Activated naive CD4-positive, alpha-beta T cell treated with anti-CD3 and anti-CD28 coated beads, Interleukin-2, amount 50 U/mL, for 72 hours (primary cell): ENCODE results near the gene LTBP3. TPM values are rescaled to one million over a fixed set of nuclear protein-coding genes. Genes with fewer than 3 reads are reported as not detected.

Experiments
- ATAC-seq, 2 donors: fragments of 150-1000 bp; cut with Tn5 transposase; 2 replicates each; pipeline ENCODE4 v1.10.0; 2021; ENCODE audit warnings: mild to moderate bottlenecking in 2 of 2, moderate library complexity in 2 of 2
- DNase-seq, 2 donors: peaks; one replicate each; pipeline ENCODE4 v3.0.0; 2021 to 2022; ENCODE audit warnings: low spot score in 2 of 2
- H3K27ac Mint-ChIP-seq, 2 donors: one replicate each; pipeline ENCODE4 v1.8.0; 2022; ENCODE audit warnings: mild to moderate bottlenecking in 2 of 2, mixed read lengths in 2 of 2
- H3K36me3 Mint-ChIP-seq, 2 donors: one replicate each; pipeline ENCODE4 v1.8.0; 2022; ENCODE audit warnings: mixed read lengths in 2 of 2
- H3K9me3 Mint-ChIP-seq, 2 donors: one replicate each; pipeline ENCODE4 v1.8.0; 2022; ENCODE audit warnings: mixed read lengths in 2 of 2
- total RNA-seq, 2 donors: library from RNA; stranded (reverse); gene quantifications; one replicate each; pipeline ENCODE4 v1.2.3, GENCODE V29; 2022

Gene LTBP3
- total RNA-seq, 2 donors from 2014 or later = 66.6 to 90.4 TPM

GRCh38 chr11:65552388-65552951 lies 5.7 kb downstream of the LTBP3 start:
- DNase-seq = no peak
- Mint-ChIP-seq H3K27ac (peak overlapping the region in 1 of 2 donors; percentile 62), H3K9me3 (no peaks in the 10 kb centered on the region), H3K36me3 (peaks cover 0 to 22% of the 10 kb centered on the region in 2 donors)
- ATAC-seq = no peak

- peak; percentile 52 to 54 for ATAC-seq
- no peaks in the 10 kb centered on the region for H3K9me3 Mint-ChIP-seq
- H3K27ac Mint-ChIP-seq = peak overlapping the region; percentile 62 to 73
- peak in 1 of 2 donors; percentile 71 for DNase-seq
- H3K36me3 Mint-ChIP-seq = peaks cover 0 to 22% of the 10 kb centered on the region in 2 donors
Observed at GRCh38 chr11:65551572-65552387, 6.4 kb downstream of the LTBP3 start.

- ATAC-seq (no peak), DNase-seq (no peak)
- Mint-ChIP-seq H3K36me3 (peaks cover 0 to 22% of the 10 kb centered on the region in 2 donors), H3K27ac (no peak overlapping the region), H3K9me3 (no peaks in the 10 kb centered on the region)
Observed at GRCh38 chr11:65549096-65549495, 9.1 kb downstream of the LTBP3 start.

DNA sequence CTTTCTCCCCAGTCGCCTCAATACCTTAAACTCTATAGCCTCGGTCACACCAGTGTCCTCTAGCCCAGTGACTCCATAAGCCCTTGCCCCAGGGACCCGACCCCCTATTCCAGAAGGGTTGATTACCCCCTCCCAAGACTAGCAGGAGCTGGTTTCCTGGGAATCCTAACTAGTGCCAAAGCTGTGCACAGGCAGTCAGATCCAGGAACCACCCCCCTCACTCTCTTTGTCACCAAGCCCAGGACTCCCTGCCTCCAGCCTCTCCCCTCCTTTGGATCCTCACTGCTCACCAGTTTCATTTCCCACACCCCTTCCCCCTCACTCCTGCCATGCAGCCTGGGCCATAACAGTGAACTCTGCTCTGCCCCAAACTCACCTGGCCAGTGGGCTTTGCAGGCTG lies 9.8 kb downstream of the LTBP3 start:
- peaks cover 0 to 22% of the 10 kb centered on the region in 2 donors for H3K36me3 Mint-ChIP-seq
- H3K9me3 Mint-ChIP-seq = no peaks in the 10 kb centered on the region
- DNase-seq (no peak), ATAC-seq (no peak)
- peak overlapping the region in 1 of 2 donors; percentile 88 for H3K27ac Mint-ChIP-seq

DNA sequence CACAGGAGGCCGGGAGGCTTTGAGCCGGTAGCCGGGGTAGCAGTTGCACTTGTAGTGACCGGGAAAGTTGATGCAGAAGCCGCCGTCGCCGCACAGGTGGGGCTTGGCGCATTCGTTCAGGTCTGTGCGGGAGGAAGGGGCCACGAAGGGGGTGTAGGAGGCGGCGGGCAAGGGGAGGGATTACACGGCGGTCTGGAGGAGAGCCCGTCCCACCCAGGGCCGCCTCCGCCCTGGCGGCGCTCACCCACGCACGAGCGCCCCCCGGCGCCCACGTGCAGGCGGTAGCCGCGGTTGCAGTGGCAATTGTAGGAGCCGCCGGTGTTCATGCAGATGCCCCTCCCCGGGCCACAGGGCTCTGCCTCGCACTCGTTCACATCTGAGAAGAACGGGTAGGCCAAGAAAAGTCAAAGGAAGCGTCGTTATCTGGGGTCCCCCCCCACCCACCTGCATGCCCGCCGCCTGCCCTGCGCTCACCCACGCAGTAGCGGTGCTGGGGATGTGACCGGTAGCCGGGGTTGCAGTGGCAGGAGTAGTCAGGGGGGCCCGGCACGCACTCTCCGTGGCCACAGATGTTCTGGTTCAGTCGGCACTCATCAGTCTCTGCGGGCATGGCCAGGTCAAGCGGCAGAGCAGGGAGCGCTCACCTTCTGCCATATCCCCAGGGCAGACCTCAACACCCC lies 10.6 kb downstream of the LTBP3 start:
- DNase-seq (no peak), ATAC-seq (no peak)
- peaks cover 0 to 22% of the 10 kb centered on the region in 2 donors for H3K36me3 Mint-ChIP-seq
- no peak overlapping the region for H3K27ac Mint-ChIP-seq
- H3K9me3 Mint-ChIP-seq = no peaks in the 10 kb centered on the region

- Mint-ChIP-seq H3K27ac (peak overlapping the region in 1 of 2 donors; percentile 84), H3K36me3 (peaks cover 0 to 16% of the 10 kb centered on the region in 2 donors), H3K9me3 (no peaks in the 10 kb centered on the region)
- ATAC-seq (peak; percentile 84 to 92), DNase-seq (peak; percentile 96 to 100)
Observed at GRCh38 chr11:65546217-65546958, 11.8 kb downstream of the LTBP3 start.

DNA sequence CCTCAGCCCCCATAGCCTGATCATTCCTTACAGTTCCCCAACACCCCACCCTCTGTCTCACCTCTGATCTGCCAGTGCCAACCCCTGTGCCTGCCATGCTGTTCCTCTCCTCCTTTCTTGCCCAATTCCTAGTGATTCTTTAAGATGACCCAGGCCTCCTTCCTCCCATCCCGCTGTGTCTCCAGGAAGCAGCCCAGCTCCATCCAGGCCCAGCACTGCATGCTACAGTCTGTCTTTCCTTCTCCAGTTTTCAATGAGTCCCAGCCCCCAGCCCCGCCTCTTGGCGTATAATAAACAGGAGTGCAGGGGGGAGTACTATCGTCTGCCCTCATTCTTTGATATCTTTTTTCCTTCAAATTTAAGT lies 12.3 kb downstream of the LTBP3 start:
- Mint-ChIP-seq H3K27ac (peak overlapping the region in 1 of 2 donors; percentile 84), H3K36me3 (peaks cover 0 to 10% of the 10 kb centered on the region in 2 donors), H3K9me3 (no peaks in the 10 kb centered on the region)
- peak in 1 of 2 donors; percentile 0 for ATAC-seq
- no peak for DNase-seq

- ATAC-seq = no peak
- no peaks in the 10 kb centered on the region for H3K36me3 Mint-ChIP-seq
- H3K27ac Mint-ChIP-seq = no peak overlapping the region
- H3K9me3 Mint-ChIP-seq = no peaks in the 10 kb centered on the region
- no peak for DNase-seq
Observed at GRCh38 chr11:65542738-65543390, 15.3 kb downstream of the LTBP3 start.

DNA sequence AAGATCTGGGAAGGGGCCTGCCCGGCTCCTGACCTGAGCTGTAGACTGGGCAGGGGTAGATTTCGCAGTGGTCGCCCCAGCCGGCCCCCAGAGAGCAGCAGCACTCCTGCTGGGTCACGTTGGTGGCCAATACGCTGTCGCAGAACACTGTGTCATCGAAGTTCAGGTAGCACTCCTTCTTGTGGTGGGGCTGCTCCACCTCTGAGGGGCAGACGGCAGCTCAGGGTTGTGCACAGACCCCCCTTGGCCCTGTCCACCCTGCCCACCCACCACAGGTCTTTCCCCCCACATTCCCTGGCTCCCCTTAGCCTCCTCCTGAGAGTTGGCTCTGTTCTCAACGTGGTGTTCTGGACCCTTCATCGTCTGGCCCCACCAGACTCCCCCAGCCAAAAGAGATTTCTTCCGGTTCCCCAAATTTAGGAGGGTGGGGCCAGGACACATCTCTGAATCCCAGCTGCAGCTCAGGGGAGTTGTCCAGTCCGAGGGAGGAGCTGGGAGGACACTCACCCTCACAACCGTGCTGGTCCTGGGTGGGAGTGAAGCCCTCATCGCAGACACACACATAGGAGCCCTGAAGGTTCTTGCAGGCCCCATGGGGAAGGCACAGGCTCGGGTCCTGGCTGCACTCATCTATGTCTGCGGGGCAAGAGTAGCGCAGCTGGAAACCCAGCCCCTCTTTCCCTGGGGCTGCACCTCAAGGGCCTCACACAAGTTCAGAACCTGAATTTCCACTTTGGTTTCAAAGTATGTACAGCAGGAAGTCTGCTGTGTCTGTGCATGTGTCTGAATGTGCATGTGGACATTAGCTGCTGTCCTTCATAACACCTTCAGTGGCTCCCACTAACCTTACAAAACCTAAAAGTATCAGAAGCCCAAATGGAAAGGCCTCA lies 16.8 kb downstream of the LTBP3 start:
- no peaks in the 10 kb centered on the region for H3K36me3 Mint-ChIP-seq
- peak overlapping the region; percentile 68 to 88 for H3K27ac Mint-ChIP-seq
- DNase-seq = no peak
- H3K9me3 Mint-ChIP-seq = no peaks in the 10 kb centered on the region
- no peak for ATAC-seq

DNA sequence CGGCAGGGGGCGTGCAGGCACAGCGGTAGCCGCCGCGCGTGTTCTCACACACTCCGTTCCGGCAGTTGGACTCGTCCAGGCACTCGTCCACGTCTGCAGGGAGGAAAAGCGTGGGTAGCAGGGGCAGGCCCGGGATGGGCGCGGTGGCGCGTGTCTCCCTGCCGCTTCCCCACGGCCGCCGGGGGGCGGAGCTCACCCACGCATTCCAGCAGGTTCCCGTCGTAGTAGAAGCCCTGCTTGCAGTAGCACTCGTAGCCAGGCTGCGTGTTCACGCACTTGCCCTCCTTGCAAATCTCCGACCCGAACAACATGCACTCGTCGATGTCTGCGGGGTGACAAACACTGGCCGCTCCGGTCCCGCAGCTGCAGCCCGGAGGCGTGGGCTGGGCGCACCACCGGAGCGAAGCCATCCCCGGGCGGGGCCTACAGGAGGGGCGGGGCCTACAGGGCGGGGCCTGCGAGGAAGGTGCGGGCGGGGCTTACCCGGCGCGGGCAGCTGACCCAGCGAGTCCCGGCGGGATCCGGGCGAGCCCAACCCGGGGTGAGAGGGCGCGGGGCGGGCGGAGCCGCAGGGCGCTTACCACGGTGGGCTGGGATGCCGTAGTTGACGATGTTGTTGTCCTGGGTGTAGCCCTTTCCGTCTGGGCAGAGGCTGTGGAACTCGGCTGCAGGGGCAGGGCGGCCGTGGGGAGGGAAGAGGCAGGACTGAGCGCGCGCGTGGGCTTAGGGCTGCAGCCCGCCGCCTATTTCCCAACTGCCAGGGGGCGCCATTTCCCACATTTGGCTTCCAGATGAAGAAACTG lies 17.7 kb downstream of the LTBP3 start:
- Mint-ChIP-seq H3K27ac (peak overlapping the region; percentile 68), H3K36me3 (no peaks in the 10 kb centered on the region), H3K9me3 (no peaks in the 10 kb centered on the region)
- DNase-seq (peak; percentile 87 to 93), ATAC-seq (peak; percentile 83 to 90)

DNA sequence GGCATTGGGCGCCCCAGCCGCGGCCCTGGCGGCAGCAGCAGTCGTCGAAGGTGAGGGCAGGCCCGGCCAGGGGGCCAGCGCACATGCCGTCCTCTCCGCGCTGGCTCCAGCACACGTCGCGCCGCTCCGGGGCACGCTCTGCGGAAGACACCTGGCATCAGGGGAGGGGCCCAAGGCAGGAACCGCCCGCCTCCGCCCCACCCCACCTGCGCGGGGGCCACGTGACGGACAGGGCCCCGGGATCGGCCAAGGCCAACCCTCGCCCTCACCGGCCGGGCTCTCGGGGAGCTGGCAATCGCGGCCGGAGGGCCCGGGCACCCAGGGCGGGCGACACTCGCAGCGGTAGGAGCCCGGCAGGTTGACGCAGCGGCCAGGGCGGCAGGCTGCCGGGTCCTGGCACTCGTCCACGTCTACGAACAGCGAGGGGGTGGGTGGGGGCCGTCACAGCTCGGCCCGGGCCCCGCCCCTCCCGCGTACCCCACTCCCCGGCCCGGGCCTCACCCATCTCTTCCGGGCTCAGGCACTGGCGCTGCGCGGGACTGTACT lies 18.3 kb downstream of the LTBP3 start:
- ATAC-seq = peak in 1 of 2 donors; percentile 77
- H3K27ac Mint-ChIP-seq = no peak overlapping the region
- peak in 1 of 2 donors; percentile 70 for DNase-seq
- no peaks in the 10 kb centered on the region for H3K36me3 Mint-ChIP-seq
- no peaks in the 10 kb centered on the region for H3K9me3 Mint-ChIP-seq

DNA sequence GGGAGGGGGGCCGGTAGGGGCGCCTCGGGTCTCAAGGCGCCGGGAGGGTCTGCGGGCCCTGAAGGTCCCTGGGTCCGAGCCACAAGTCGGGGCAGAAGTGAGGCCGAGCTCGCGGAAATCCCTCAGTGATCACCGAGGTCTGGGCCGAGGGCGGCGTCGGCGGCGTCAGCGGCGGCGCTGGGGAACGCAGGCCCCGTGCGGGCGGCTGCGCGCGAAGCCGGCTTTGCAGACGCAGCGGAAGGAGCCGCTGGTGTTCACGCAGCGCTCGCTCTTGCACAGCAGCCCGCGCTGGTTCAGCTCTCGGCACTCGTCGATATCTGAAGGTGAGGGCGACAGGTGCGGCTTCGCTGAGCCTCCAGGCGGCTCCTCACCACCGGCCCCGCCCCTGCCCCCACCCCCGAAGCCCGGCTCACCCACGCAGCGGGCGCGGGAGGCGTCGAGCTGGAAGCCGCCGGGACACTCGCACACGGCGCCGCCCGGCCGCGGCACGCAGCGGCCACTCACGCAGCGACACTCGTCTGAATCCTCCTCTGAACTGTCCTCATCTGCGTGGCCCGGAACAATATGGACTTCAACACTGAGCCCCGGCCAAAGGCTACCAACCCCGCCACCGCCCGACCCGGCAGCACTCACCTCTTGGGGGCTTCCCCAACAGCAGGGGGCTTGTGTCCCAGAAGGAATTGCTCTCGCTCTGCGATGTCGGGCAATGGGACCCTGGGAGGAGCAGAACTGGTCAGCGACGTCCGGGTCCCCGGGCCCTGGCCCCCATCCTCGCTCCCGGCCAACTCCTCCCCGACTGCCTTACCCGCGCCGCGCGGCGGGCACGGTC lies 19.0 kb downstream of the LTBP3 start:
- H3K9me3 Mint-ChIP-seq = no peaks in the 10 kb centered on the region
- no peaks in the 10 kb centered on the region for H3K36me3 Mint-ChIP-seq
- peak in 1 of 2 donors; percentile 59 for DNase-seq
- no peak for ATAC-seq
- no peak overlapping the region for H3K27ac Mint-ChIP-seq

GRCh38 chr11:65538232-65538914 lies 19.8 kb downstream of the LTBP3 start:
- peak overlapping the region in 1 of 2 donors; percentile 22 for H3K27ac Mint-ChIP-seq
- ATAC-seq (no peak), DNase-seq (peak in 1 of 2 donors; percentile 2)
- H3K36me3 Mint-ChIP-seq = no peaks in the 10 kb centered on the region
- H3K9me3 Mint-ChIP-seq = no peaks in the 10 kb centered on the region
